ENCODE data around the gene HMX3.

HMX3 gene

GRCh38 chr10:123134915-123135414 lies 805 bp upstream of the HMX3 start:
- DNase-seq = peak in 1 of 2 experiments; percentile 88

- DNase-seq = no peak
These were observed 543 bp downstream of the HMX3 start for GRCh38 chr10:123136221-123136805.

- peak; percentile 14 to 65 for DNase-seq
These were observed 1.3 kb downstream of the HMX3 start for GRCh38 chr10:123136806-123137642.

DNA sequence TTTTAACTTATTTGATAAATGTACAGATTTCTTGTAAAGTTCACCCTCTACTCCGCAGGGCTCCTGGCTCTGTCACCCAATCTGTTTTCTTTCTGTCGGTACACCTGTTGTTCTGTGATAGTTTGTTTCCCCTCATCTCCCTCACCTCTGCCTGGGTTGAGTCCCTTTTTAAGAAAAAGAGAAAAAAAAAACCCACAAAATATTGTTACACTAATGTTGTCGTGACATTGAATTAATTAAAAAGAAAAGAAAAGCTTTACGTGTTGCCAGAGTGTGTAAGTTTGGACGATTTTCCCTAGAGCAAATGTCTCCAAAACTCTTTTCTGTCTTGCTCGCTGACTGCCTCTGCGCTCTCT lies 3.4 kb downstream of the HMX3 start:
- DNase-seq = no peak

DNA sequence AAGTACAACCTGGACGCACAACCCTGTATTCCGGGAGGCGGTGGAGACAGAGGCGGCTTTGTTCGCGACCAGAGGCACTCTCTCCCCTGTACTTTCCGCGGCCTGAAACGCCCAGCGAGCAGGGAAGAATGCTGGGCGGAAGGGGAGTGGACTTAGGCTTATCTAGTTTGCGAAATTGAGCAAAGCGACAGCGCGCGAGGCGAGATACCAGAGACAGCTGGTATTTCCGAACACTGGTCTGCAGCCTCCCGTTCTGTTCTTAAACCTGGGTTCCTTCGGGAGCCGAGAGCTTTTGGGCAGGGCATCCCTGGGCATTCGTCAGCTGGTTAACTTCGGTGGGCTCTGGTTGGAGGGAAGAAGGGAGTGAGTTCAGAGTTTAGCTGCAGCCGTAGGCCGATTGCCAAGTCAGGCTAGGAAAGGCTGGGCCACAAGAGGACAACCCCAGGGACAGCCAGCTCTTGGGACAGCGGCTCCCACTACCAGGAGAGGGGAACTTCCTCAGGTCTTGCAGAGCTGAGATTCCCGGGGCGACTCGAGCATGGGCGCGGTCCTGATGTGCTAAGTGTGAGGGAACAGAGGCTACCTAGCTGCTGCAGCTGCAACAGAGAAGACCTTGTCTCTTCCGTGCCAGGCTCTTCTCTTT lies 3.9 kb downstream of the HMX3 start:
- DNase-seq = peak; percentile 45 to 81

GRCh38 chr10:123140164-123140982 lies 4.6 kb downstream of the HMX3 start:
- peak; percentile 31 to 85 for DNase-seq

- peak in 1 of 2 experiments; percentile 50 for DNase-seq
These were observed 5.2 kb downstream of the HMX3 start for GRCh38 chr10:123140983-123141390.

DNA sequence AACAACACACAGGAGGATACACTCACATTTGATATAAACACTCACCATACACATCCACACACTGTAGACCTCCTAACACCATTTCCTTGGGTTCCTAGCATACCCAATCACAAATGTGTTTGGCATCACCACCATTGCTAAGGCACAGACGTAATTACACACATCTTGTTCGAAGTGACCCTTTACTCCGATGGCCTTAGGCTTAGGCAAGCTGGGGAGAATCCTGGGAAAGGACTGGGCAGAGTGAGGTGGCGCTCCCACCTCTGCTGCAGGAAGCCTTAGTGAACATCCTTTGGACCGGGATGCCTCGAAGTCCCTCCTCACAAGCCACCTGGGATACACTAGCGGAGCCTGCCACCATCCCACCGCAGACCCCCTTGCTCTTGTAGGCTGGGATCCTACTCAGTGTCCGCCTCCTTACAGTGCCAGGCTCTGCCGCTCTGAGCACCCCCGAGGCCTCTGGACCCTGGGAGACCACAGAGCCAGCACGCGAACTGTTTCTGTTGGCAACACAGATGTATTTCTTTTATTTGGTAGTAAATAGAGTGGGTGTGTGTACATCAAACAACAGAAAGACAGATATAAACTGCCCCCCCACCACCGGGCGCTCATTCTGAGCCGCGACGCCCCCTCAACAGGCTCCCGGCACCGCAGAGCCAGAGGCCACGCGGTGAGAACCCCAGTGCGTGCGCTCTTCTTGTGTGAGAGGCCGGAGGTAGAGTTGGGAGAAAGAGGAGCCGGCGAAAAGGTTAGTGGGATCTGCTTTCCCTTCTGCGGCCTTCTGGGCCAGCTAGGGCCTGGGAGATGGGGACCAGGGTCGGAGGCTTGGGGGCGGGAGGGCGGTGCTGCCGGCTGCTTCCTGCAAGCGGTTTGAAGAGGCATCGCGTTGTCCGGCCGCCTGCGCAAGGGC lies 6.3 kb downstream of the HMX3 start:
- peak; percentile 14 to 39 for DNase-seq

DNA sequence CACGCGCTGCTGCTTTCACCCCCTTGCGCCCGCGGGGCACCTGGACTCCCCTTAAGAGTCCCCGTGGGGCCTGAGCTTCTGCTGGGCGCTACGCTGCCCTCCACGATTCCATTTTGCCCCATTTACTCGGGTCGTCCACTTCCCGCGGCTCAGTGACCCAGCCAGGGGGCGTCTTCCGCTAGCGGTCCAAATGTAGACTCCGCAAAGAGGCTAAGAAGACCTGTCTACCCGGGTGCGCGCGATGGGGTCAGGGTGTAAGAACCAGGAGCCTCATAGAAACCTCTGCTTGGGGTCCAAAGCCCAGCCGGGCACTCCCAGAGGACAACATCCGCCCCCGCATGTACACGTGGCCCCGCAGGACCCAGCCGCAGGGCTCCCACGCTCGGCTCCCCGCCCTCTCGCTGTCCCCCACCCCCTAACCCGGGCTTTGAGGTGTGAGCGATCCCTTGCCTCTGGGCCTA lies 7.0 kb downstream of the HMX3 start:
- no peak for DNase-seq

- no peak for DNase-seq
These were observed 7.5 kb downstream of the HMX3 start for GRCh38 chr10:123143162-123143824.

GRCh38 chr10:123143825-123144168 lies 8.0 kb downstream of the HMX3 start:
- DNase-seq = no peak

GRCh38 chr10:123144697-123145541 lies 9.1 kb downstream of the HMX3 start:
- DNase-seq = peak; percentile 90 to 94

DNA sequence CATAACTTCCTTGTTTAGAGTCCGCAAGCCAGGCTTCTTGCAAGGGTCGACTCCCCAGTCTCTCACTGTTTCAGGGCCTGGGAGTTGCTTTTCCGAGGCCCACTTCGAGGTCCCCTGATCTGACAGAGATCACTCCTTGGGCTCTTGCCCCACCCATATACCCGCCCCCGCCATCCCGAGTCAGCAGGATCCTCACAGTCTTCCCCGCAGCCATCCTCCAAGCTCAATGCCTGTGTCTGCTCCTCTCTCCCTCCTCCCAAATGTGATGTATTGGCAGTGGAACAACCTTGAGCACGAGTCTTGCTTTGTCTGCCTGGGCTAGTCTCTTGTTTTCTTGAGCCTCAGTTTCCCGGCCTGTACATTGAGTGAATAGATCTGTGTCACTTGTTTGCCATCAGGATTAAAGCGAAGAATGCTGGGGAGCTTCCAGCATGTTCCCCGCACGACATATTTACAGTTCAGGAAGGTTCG lies 9.8 kb downstream of the HMX3 start:
- DNase-seq = peak in 1 of 2 experiments; percentile 69

- DNase-seq = peak; percentile 27 to 73
These were observed 10.5 kb downstream of the HMX3 start for GRCh38 chr10:123146013-123146893.

- no peak for DNase-seq
These were observed 11.3 kb downstream of the HMX3 start for GRCh38 chr10:123146894-123147634.

GRCh38 chr10:123147635-123148413 lies 12.1 kb downstream of the HMX3 start, which contains the start of gene HMX2:
TSS of gene HMX2 (plus strand) at chr10:123148136. CDS start at chr10:123148379, 243 bp downstream.
- DNase-seq = peak; percentile 55 to 90

Data from NCI-H526 (cell line).